H1 (cell line): ENCODE data around the gene HIGD2B.

Experiments
- CHD2 ChIP-seq: IDR thresholded peaks from 2 replicates; pipeline ENCODE4 v1.6.1; 2012; ENCODE audit warnings: low read length, improper control_type of control experiment
- EZH2 ChIP-seq: fragments of 200-600 bp; sonication (generic); IDR thresholded peaks from 2 replicates; pipeline ENCODE4 v1.7.1; 2012; ENCODE audit warnings: low read depth, mild to moderate bottlenecking, moderate library complexity, low read length, inconsistent platforms; ENCODE audit not compliant: severe bottlenecking
- NRF1 ChIP-seq: IDR thresholded peaks from 2 replicates; pipeline ENCODE4 v1.6.1; 2011; ENCODE audit warnings: mild to moderate bottlenecking, low read depth, low read length, improper control_type of control experiment

DNA sequence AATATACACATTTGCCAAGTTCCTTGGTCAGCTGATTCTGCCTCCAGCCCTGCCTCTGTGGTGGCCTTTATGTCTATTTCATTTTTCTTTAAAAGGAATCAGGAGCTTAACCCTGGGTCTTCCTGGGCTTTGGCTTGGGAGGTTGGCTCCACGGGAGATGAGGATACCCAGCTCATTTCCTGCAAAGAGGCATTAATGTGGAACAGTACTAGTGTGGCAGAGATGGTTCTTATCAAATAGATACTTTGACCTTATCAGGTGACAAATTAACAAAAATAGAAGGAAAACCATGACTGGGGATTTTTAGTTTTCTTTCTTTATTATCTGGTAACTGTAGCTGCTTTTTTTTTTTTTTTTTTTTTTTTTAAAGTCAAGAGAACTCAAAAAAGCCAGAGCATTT is 42.8 kb upstream of the HIGD2B start:
- TF ChIP-seq CHD2 (no peak), NRF1 (no peak), EZH2 (no peak)
